Measurements from ENCODE around the gene TPD52L1. TPM values are rescaled to one million over a fixed set of nuclear protein-coding genes. Genes with fewer than 3 reads are reported as not detected.

The TPD52L1 gene
- total RNA-seq, 1 donor from 2014 or later: 48.0 TPM

- Mint-ChIP-seq H3K27me3 (ENCODE audit: low read depth) (no peaks in the 10 kb centered on the region), H3K4me3 (ENCODE audit: unreplicated experiment) (no peak overlapping the region), H3K4me1 (ENCODE audit: low read depth) (peaks cover 45% of the 10 kb centered on the region), H3K27ac (ENCODE audit: unreplicated experiment) (peak overlapping the region; percentile 90), H3K36me3 (ENCODE audit: low read depth) (no peaks in the 10 kb centered on the region), H3K9me3 (ENCODE audit: low read depth) (no peaks in the 10 kb centered on the region)
- TF ChIP-seq CTCF (IDR thresholded peaks at IDR 0.05): no peak
- DNase-seq (ENCODE audit: low spot score): no peak
These were observed 29.8 kb downstream of the TPD52L1 start for GRCh38 chr6:125183391-125183790.

GRCh38 chr6:125188037-125188436, 34.5 kb downstream of the TPD52L1 start:
- H3K4me3 Mint-ChIP-seq (ENCODE audit: unreplicated experiment): no peak overlapping the region
- H3K36me3 Mint-ChIP-seq (ENCODE audit: low read depth): no peaks in the 10 kb centered on the region
- no peak for DNase-seq (ENCODE audit: low spot score)
- peak overlapping the region; percentile 61 for H3K27ac Mint-ChIP-seq (ENCODE audit: unreplicated experiment)
- peaks cover 52% of the 10 kb centered on the region for H3K4me1 Mint-ChIP-seq (ENCODE audit: low read depth)
- no peak for TF ChIP-seq CTCF (IDR thresholded peaks at IDR 0.05)
- no peaks in the 10 kb centered on the region for H3K9me3 Mint-ChIP-seq (ENCODE audit: low read depth)
- H3K27me3 Mint-ChIP-seq (ENCODE audit: low read depth): no peaks in the 10 kb centered on the region

- Mint-ChIP-seq H3K36me3 (ENCODE audit: low read depth) (no peaks in the 10 kb centered on the region), H3K4me3 (ENCODE audit: unreplicated experiment) (no peak overlapping the region), H3K4me1 (ENCODE audit: low read depth) (peaks cover 46% of the 10 kb centered on the region), H3K27me3 (ENCODE audit: low read depth) (no peaks in the 10 kb centered on the region), H3K9me3 (ENCODE audit: low read depth) (no peaks in the 10 kb centered on the region), H3K27ac (ENCODE audit: unreplicated experiment) (peak overlapping the region; percentile 61)
- TF ChIP-seq CTCF (IDR thresholded peaks at IDR 0.05): no peak
- DNase-seq (ENCODE audit: low spot score): no peak
These were observed 35.1 kb downstream of the TPD52L1 start for GRCh38 chr6:125188594-125189203.

- no peak for DNase-seq (ENCODE audit: low spot score)
- Mint-ChIP-seq H3K27ac (ENCODE audit: unreplicated experiment) (peak overlapping the region; percentile 36), H3K4me3 (ENCODE audit: unreplicated experiment) (no peak overlapping the region), H3K36me3 (ENCODE audit: low read depth) (no peaks in the 10 kb centered on the region), H3K27me3 (ENCODE audit: low read depth) (no peaks in the 10 kb centered on the region), H3K4me1 (ENCODE audit: low read depth) (peaks cover 44% of the 10 kb centered on the region), H3K9me3 (ENCODE audit: low read depth) (no peaks in the 10 kb centered on the region)
- TF ChIP-seq CTCF (IDR thresholded peaks at IDR 0.05): no peak
These were observed 35.9 kb downstream of the TPD52L1 start for GRCh38 chr6:125189494-125189893.

- no peak for TF ChIP-seq CTCF (IDR thresholded peaks at IDR 0.05)
- Mint-ChIP-seq H3K36me3 (ENCODE audit: low read depth) (no peaks in the 10 kb centered on the region), H3K27me3 (ENCODE audit: low read depth) (no peaks in the 10 kb centered on the region), H3K9me3 (ENCODE audit: low read depth) (no peaks in the 10 kb centered on the region), H3K27ac (ENCODE audit: unreplicated experiment) (no peak overlapping the region), H3K4me1 (ENCODE audit: low read depth) (peaks cover 48% of the 10 kb centered on the region), H3K4me3 (ENCODE audit: unreplicated experiment) (no peak overlapping the region)
- no peak for DNase-seq (ENCODE audit: low spot score)
These were observed 37.1 kb downstream of the TPD52L1 start for GRCh38 chr6:125190667-125191066.

Measured in chondrocyte (in vitro differentiated cells).